ENCODE data around the gene OR5AC2.

OR5AC2 gene, protein sequence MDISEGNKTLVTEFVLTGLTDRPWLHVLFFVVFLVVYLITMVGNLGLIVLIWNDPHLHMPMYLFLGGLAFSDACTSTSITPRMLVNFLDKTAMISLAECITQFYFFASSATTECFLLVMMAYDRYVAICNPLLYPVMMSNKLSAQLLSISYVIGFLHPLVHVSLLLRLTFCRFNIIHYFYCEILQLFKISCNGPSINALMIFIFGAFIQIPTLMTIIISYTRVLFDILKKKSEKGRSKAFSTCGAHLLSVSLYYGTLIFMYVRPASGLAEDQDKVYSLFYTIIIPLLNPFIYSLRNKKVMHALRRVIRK

GRCh38 chr3:98086873-98087272, at the start of gene OR5AC2:
OR5AC2 (plus strand) TSS chr3:98087173; CDS start chr3:98087173, 0 bp downstream.
- Histone ChIP-seq H3K27ac (no peak within 1 kb of the TSS), H3K4me3 (no peak within 1 kb of the TSS)

- no peak overlapping the region for H3K4me3 ChIP-seq
- no peak overlapping the region for H3K27ac ChIP-seq
Measured at GRCh38 chr3:98038286-98038685, 48.7 kb upstream of the OR5AC2 start.

DNA sequence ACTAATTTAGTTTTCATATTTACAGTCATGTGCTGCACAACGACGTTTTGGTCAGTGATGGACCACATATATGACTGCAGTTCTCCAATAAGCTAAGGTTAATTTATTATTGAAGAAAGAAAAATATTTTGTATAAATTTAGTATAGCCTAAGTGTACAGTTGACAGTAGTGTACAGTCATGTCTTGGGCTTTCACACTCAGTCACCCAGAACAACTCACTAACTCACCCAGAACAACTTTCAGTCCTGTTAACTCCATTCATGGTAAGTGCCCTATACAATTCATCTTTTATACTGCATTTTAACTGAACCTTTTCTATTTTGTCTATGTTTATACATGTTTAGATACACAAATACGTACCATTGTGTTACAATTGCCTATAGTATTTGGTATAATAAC, 48.1 kb upstream of the OR5AC2 start:
- H3K27ac ChIP-seq, result no peak overlapping the region
- H3K4me3 ChIP-seq, result no peak overlapping the region

DNA sequence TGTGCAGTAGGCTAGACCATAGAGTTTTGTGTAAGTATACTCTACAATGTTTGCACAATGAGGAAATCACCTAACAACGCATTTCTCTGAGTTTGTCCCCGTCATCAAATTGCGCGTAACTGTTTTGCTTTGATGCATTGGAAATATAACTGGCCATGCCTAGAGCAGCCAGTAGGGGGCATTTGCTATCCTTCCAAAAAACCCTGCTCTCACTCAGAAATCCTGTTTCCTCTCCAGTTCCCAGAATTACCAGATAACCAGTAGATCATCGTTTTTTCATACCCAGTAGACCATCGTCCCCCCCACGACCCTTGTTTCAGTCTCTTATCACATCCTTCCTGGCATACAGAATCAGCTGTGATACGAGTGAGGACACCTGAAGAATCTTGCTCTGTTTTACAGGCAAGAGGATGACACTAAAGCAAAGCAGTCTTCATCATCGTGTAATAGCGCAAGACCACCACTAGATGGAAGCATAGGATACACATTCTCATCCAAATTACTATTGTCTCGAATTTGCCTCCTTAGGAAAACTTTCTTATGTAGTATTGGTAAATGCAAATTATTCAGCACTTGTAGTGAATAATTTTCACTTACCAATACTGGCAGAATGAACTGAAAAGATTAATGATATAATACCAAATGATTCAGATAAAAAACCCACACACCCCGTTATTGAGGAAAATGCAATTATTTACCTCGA, 47.5 kb upstream of the OR5AC2 start:
- Histone ChIP-seq H3K4me3 (peak overlapping the region in 2 of 7 experiments; percentile 13 to 20), H3K27ac (no peak overlapping the region)

DNA sequence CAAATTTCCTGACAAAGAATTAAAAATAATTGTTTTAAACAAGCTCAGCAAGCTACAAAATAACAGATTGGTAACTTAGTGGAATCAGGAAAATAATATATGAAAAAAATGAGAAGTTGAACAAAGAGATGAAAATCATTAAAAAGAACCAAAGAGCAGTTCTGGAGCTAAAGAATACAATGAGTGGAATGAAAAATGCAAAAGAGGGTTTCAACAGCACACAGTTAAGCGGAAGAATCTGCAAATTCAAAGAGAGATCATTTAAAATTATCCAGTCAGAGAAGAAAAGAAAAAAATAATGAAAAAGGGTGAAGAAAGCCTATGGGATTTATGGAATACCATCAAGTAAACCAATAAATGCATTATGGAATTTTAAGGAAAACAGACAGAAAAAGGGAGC, 45.6 kb upstream of the OR5AC2 start:
- H3K4me3 ChIP-seq, result no peak overlapping the region
- no peak overlapping the region for H3K27ac ChIP-seq

DNA sequence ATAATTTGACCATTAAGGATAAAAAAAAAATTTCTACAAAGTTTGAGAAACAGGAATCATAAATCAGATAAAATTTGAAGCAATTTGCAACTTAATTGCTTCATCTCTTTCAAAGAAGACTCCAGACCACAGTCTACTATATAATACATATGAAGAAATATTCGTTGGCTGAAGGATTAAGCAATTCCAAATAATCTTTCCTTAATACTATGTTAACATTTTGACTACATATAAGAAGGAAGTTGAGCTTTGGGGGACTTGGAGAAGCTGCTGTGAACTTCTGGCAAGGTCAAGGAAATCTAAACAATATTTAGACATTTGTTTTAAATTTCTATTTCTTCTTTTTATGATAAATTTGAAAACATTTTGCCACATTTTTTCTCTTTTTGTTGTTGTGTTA, 38.4 kb upstream of the OR5AC2 start:
- H3K27ac ChIP-seq, result no peak overlapping the region
- no peak overlapping the region for H3K4me3 ChIP-seq

GRCh38 chr3:98049271-98049670, 37.7 kb upstream of the OR5AC2 start:
- H3K27ac ChIP-seq, result no peak overlapping the region
- no peak overlapping the region for H3K4me3 ChIP-seq

GRCh38 chr3:98056035-98056434, 30.9 kb upstream of the OR5AC2 start:
- Histone ChIP-seq H3K4me3 (no peak overlapping the region), H3K27ac (no peak overlapping the region)

DNA sequence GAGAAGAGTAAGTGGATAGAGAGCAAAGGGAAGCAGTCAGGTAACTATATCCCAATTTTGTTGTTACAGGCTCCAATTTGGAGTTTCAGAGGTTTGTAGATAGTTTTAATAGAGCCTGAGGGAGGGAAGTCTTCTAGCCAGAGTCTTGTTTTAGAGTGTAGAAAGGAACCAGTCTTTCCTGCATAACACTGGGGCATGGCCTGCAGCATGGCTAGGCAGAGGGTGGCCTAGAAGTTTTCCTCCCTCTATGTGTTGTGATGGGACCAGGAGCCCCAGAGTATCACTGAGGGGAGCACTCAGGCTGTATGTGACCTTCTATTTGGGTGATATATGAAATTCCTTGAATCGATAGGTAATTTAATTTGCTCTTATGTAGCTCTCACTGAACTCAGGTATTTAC, 29.3 kb upstream of the OR5AC2 start:
- Histone ChIP-seq H3K4me3 (no peak overlapping the region), H3K27ac (no peak overlapping the region)

DNA sequence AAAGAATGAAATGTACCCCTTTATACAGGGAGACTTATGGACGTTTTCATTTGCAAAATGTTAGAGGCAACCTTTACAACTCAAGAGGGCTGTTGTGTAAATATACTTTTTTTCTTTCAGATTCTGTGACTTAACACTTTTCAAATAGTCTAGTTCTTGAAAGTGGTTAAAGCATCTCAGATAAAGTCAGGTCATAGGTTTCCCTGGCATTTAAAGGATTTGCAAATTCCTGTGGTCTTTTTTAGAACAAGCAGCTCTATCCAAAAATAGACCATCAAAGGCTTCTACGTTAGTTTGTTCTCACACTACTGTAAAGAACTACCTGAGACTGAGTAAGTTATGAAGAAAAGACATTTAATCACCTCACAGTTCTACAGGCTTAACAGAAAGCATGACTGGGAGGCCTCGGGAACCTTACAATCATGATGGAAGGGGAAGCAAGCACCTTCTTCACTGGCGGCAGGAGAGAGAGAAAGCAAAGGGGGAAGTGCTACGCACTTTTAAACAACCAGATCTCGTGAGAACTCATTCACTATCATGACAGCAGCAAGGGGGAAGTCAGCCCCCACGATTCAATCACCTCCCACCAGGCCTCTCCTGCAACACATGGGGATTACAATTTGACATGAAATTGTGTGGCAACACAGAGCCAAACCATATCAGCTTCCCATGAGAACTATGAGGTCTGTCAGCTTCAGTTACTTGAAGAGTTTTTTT, 28.6 kb upstream of the OR5AC2 start:
- Histone ChIP-seq H3K4me3 (no peak overlapping the region), H3K27ac (no peak overlapping the region)

GRCh38 chr3:98068824-98069223, 18.1 kb upstream of the OR5AC2 start:
- H3K4me3 ChIP-seq, result no peak overlapping the region
- no peak overlapping the region for H3K27ac ChIP-seq

DNA sequence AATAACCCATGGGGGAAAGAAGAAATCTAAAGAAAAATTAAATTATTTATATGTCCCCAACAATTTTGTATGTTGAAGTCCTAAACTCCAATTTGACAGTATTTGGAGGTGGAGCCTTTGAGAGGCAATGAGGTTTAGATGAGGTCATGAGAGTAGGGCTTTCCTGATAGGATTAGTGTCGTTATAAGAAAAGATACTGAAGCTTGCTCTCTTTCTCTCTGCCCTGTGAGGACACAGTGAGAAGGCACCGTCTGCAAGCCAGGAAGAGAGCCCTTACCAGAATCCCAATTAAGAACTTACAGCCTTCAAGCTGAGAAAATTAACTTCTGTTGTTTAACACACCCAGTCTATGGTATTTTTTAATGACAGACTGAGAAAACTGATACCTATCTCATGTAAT, 16.1 kb upstream of the OR5AC2 start:
- Histone ChIP-seq H3K27ac (no peak overlapping the region), H3K4me3 (no peak overlapping the region)

DNA sequence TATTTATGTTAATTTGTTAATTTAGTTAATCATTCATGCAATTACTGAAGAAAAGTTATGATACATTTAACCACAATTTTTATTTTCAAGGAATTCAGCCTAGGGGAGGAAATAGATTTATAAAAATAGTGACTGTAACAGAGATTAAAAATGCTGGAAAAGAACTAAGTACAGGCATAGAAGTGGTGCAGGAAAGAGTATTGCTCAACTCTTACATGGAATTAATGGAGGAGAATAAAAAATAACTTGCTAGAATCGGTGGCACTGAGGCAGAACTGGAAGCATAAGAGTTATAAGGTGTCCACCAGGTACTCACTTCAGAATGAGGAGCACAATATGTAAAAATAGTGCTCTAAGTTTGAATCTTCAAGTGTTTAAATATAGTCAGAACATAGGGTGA, 13.5 kb upstream of the OR5AC2 start:
- Histone ChIP-seq H3K4me3 (no peak overlapping the region), H3K27ac (no peak overlapping the region)

- no peak overlapping the region for H3K4me3 ChIP-seq
- H3K27ac ChIP-seq, result no peak overlapping the region
Measured at GRCh38 chr3:98095882-98096281, 8.9 kb downstream of the OR5AC2 start.

DNA sequence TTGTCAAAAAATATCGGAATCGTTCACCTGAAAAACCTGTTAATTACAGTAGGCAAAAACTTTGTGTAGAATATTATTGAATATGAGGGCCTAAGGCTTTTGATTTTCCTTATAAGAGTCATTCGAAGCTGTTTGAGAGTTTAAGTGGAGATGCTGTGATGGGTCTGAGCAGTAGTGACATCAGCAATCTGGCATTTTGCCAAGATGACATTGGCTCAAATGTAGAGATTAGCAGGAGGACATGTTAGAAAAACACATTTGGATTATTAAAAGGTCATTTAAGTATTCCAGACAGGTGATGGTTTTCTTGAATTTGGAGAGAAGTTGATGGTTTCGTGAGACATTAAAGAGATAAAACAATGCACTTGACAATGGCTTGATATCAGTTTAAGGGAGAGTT, 12.9 kb downstream of the OR5AC2 start:
- H3K27ac ChIP-seq, result no peak overlapping the region
- no peak overlapping the region for H3K4me3 ChIP-seq

DNA sequence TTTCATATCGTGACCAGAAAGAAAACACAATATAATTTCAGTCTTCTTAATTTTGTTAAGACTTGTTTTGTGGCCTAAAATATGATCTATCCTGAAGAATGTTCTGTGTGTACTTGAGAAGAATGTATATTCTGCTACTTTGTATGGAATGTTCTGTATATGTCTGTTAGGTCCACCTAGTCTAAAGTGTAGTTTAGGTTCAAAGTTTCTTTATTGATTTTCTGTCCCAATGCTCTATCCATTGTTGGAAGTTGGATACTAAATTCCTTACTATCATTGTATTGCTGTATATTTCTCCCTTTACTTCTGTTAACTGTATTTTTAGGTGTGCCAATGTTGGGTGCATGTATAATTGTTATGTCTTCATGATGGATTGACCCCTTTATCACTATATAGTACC, 21.2 kb downstream of the OR5AC2 start:
- no peak overlapping the region for H3K4me3 ChIP-seq
- H3K27ac ChIP-seq, result no peak overlapping the region

DNA sequence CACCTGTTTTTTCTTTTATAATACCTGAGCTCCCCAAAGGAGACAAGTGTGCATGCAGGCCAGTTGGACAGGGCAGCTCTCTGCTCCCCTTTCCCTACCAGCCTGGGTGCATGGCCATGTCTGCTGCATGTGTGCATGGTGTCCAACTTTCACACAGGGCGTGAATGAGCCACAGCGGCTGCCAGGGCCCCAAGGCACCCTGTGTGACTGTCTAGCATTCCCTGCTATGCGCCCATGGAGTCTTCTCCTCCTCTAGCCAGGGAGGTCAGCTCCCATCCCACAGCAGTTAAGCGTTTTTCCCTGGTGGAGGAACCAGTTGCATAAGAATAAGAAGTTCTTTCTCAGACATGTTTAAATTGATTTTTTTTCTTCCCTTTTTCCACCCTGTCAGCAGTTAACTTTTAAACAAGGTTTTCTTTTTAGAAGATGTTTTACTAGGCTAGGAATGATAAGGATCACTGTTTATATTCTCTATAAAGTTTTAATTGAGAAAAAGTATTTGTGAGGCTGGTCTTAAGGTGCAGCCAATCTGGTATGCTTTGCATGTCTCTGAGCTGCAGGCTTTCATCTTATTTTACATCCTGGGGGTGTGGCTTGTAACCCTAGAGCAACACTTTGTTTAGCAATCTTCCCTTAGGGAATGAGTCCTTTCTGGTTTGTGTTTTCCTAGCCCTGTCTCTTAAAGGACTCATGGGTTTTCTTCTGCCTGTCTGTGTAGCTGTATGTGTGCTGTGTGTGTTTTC, 23.0 kb downstream of the OR5AC2 start:
- Histone ChIP-seq H3K27ac (no peak overlapping the region), H3K4me3 (no peak overlapping the region)

DNA sequence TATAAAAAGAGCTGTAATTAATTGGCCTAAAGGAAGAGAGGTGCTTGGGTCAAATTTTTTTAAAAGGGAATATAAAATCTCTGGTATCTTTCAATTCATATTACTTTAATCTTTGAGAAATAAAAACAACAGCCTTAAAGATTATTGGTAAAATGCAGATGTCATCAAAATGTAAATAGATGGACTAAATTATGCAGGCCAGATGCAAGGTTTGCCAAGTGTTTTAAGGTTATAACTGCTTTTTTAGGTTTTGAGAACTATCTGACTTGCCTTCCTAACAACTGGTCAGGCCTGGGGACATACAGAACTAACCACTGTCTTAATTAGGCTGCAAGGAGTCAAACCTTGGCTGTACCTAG, 23.6 kb downstream of the OR5AC2 start:
- H3K4me3 ChIP-seq, result no peak overlapping the region
- no peak overlapping the region for H3K27ac ChIP-seq

DNA sequence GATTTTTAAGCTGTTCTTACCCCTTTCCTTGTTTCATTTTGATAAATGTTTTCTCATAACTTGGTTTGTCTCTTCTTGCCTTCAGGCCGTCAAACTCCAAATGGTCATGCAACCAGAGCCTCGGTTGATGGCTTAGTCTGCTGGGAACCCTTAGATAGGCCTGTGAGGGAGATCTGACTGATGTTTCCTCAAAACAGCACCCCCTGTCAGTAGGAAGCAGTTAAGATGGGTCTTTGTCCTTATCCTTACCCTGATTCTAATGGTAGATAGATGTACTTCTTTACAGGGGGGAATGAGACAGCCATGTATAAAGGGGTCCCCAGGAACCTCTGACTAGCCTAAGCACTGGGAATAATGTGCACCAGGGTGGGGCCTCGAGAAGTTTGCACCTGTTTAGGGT, 27.3 kb downstream of the OR5AC2 start:
- H3K27ac ChIP-seq, result no peak overlapping the region
- H3K4me3 ChIP-seq, result no peak overlapping the region

DNA sequence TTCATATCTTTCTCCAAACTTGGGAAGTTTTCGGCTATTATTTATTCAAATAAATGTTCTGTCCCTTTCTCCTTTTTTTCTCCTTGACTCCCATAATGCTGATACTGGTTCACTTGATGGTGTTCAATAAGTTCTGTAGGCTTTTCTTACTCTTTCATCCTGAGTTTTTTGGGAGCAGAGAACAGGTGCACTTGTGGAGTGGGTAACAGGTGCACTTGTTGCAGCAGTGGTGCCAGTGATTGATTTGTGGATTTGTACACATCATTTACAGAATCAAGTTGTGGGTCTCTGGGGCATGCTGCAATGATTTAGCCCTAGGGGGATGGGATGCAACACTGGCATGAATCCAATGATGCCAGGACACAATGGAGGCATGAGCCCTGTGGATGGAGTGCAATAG, 28.7 kb downstream of the OR5AC2 start:
- Histone ChIP-seq H3K4me3 (no peak overlapping the region), H3K27ac (no peak overlapping the region)

Data from skin epidermis (tissue), 12 donors.